GM19193 (cell line): ENCODE measurements around the gene ZNF804B.

ENCODE experiments used
- POLR2A ChIP-seq: IDR thresholded peaks from 4 replicates; pipeline ENCODE4 v1.6.1; 2011; ENCODE audit not compliant: insufficient read depth, insufficient read length; ENCODE audit errors: extremely low read depth

The ZNF804B gene

DNA sequence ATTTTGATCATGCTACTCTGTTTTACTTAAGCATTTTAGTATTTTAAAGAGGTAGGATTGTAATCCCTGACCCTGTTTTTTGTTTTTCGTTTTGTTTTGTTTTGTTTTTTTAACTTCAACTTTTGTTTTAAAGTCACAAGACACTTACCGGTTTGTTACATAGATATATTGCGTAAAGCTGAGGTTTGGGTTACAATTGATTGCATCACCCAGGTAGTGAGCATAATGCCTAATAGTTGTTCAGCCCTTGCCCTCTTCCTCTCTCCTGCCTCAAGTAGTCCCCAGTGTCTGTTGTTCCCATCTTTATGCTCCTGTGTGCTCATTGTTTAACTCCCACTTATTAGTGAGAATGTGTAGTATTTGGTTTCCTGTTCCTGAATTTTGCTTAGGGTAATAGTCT is 129.2 kb downstream of the ZNF804B start:
- TF ChIP-seq POLR2A = no peak

DNA sequence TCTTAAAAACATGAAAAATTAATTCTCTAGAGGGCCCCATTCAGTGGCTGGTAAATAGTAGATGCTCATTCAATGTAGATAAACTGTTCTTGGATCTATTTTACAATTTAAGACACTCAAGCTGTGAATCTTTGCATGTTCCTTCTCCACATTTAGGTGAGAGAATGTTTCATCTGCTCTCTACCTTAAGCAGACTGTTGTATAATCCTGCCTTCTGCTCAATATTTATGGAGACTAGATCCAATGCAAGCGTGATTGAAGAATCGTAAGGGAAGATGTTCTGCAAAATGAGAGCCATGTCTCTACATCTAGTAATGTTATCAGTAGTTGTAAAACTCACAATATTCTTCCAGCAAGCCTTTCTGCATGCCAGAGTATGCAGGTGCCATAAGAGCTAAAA is 151.0 kb downstream of the ZNF804B start:
- no peak for TF ChIP-seq POLR2A

GRCh38 chr7:88912852-88913251 is 153.4 kb downstream of the ZNF804B start:
- TF ChIP-seq POLR2A = no peak

DNA sequence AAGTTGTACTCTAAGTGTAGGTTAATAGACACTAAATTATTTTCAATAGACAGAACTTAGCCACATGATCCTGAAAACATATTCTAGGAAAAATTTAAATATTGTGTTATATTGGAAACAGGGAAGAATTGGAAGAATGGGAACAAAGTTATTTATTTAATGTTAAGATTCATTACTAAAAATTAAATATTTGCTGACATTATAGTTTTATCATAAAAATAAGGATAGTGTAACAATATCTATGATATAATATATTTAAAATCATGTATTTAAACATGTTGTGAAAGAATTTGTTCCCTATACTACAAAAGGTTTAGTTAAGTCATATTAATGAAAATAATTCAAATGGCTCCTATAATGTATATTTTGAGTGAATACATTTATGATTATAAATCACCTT is 156.1 kb downstream of the ZNF804B start:
- TF ChIP-seq POLR2A = no peak

GRCh38 chr7:88919478-88920131 is 160.1 kb downstream of the ZNF804B start:
- no peak for TF ChIP-seq POLR2A

DNA sequence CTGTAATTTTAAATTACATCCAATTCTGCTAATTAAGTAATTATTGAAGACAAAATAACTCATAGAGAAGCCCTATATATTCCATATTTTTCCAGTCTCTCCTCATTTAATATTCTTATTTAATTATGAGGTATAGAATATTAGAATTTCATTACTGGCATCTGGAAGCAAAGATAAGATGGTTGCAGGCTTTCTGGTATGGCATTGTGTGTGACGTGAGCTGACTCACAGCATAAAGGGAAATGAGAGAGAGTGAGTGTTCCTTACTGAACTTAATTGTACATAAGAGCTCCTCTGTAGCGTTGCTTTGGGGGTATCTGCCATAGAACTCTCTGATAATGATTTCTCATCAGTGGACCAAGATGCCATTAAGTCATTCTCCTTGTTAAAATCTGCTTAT is 163.4 kb downstream of the ZNF804B start:
- TF ChIP-seq POLR2A = no peak

DNA sequence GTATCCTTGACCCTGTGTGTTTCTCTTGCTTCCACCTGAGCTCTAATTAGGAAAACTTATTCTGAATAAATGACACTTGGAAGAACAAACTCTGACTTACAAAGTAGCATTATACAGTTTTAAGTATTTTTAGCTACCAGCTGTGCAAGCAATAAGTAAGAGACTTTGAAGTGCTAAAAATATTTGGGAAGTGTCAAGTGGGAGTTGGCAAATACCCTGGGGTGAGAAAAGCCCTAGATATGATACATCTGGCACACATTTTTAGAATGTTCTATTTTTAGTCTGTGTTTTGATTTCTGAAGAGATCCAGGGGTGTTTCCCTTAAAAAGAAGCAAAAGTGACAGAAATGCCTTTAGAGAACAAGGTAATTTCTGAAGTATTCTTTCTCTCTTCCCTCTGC is 168.8 kb downstream of the ZNF804B start:
- TF ChIP-seq POLR2A = no peak

DNA sequence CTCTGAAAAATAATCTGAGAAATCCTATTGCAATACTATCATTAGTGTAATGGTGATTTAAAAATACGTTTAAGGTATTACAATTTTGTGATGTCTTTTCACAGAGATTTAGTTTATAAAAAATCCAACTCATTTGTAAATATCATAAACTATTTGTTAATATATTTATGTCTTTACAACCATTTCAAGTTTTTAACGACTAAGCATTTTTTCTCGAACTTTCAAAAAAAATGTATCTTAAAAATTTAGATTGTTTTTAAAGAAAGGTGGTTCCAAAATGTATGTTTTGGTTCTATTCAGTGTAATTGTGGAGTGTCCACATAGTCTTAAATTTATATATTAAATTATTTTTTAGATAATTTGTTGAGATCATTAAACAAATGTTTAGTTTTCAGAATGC is 170.2 kb downstream of the ZNF804B start:
- TF ChIP-seq POLR2A = no peak

- TF ChIP-seq POLR2A = no peak
Observed at GRCh38 chr7:88933285-88933684, 173.8 kb downstream of the ZNF804B start.

- no peak for TF ChIP-seq POLR2A
Observed at GRCh38 chr7:88942815-88943501, 183.5 kb downstream of the ZNF804B start.

- no peak for TF ChIP-seq POLR2A
Observed at GRCh38 chr7:88951826-88952225, 192.3 kb downstream of the ZNF804B start.

- TF ChIP-seq POLR2A = no peak
Observed at GRCh38 chr7:88964418-88964817, 204.9 kb downstream of the ZNF804B start.

DNA sequence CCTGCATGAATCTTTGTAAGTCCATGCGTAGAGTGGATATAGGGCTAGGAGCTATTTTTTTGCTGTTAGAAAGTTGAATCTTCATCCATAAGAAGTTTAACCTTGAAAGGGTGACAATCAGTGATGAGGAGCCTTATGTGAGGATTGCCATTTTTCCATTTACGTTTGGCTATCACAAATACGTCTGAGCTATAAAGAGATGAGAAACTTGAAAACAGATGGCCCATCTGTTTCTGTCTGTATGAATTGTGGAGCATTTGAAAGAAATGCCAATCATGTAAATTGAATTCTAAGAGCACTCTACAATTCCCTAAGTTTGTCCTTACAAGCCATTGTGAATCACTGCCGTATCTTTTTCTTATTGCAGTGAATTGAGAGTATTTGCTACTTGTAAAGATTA is 205.9 kb downstream of the ZNF804B start:
- no peak for TF ChIP-seq POLR2A

- TF ChIP-seq POLR2A = no peak
Observed at GRCh38 chr7:88967432-88967831, 207.9 kb downstream of the ZNF804B start.

DNA sequence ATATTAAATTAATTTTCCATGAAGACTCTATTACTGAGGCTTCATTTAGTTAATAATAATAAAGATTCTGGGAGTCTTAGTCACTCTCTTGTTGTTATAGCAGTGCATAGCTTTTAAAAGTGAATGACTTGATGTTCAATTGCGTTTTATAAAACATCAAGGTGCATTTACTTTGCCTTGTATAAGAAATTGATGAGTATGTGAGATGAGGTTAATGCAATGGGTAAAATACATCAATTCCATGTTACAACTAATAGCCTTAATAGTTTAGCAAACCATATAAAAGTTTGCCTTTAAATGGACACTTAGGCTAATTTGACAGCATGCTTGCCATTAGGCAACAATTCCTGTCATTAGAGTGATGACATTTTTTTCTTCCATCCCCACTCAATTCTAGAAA is 209.7 kb downstream of the ZNF804B start:
- no peak for TF ChIP-seq POLR2A

DNA sequence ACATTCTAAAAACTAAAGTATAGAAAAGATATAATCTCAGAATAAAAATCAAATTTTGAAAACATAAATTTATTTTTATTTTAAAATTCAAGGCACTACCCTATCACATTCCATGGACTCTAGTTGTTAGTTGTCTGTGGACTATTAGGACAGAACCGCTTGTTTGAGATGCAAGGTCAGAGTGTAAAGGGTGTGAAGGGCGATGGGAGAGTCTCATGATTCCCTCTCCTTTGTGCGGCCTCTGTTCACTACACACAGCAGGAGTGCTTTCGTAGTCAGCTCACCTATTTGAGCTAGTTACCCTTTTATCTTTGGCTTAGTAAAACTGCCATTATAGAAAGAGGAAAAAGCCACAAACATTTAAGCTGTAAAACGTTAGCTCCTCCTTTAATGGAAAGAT is 225.8 kb downstream of the ZNF804B start:
- TF ChIP-seq POLR2A = no peak
